HUES48 (cell line): Measurements from ENCODE around the gene SEMA6A.

Experiments
- H3K27ac ChIP-seq: one replicate; pipeline ENCODE4 v1.7.0; 2013; ENCODE audit warnings: low read depth, low read length, inconsistent platforms
- H3K27me3 ChIP-seq: 2 replicates; pipeline ENCODE4 v1.6.1; 2013; ENCODE audit warnings: mild to moderate bottlenecking, low read length; ENCODE audit not compliant: control insufficient read depth, insufficient read depth
- H3K36me3 ChIP-seq: 2 replicates; pipeline ENCODE4 v1.6.1; 2013; ENCODE audit warnings: low read length; ENCODE audit not compliant: control insufficient read depth, insufficient read depth
- H3K4me1 ChIP-seq: 2 replicates; pipeline ENCODE4 v1.6.1; 2013; ENCODE audit warnings: mild to moderate bottlenecking, low read length; ENCODE audit not compliant: control insufficient read depth, insufficient read depth
- H3K4me3 ChIP-seq: 2 replicates; pipeline ENCODE4 v1.5.1; 2013; ENCODE audit warnings: mild to moderate bottlenecking, low read depth, low read length
- H3K9ac ChIP-seq: 2 replicates; pipeline ENCODE4 v1.6.1; 2013; ENCODE audit warnings: mild to moderate bottlenecking, low read depth, low read length, moderate library complexity
- H3K9me3 ChIP-seq: 2 replicates; pipeline ENCODE4 v1.6.1; 2013; ENCODE audit warnings: low read length; ENCODE audit not compliant: control insufficient read depth, insufficient read depth

Gene SEMA6A

GRCh38 chr5:116437922-116438578 is 136.6 kb downstream of the SEMA6A start:
- no peaks in the 10 kb centered on the region for H3K9me3 ChIP-seq
- H3K36me3 ChIP-seq = no peaks in the 10 kb centered on the region
- peaks cover 47% of the 10 kb centered on the region for H3K27me3 ChIP-seq
- no peak overlapping the region for H3K4me3 ChIP-seq
- peak overlapping the region; percentile 25 for H3K27ac ChIP-seq
- peaks cover 25% of the 10 kb centered on the region for H3K4me1 ChIP-seq
- no peak overlapping the region for H3K9ac ChIP-seq

- H3K27ac ChIP-seq = peak overlapping the region; percentile 24
- H3K9me3 ChIP-seq = no peaks in the 10 kb centered on the region
- peaks cover 23% of the 10 kb centered on the region for H3K4me1 ChIP-seq
- H3K36me3 ChIP-seq = no peaks in the 10 kb centered on the region
- no peak overlapping the region for H3K4me3 ChIP-seq
- H3K9ac ChIP-seq = no peak overlapping the region
- H3K27me3 ChIP-seq = peaks cover 47% of the 10 kb centered on the region
Measured at GRCh38 chr5:116437351-116437705, 137.3 kb downstream of the SEMA6A start.

GRCh38 chr5:116436674-116437350 is 137.8 kb downstream of the SEMA6A start:
- Histone ChIP-seq H3K4me1 (peaks cover 23% of the 10 kb centered on the region), H3K27ac (no peak overlapping the region), H3K36me3 (no peaks in the 10 kb centered on the region)

DNA sequence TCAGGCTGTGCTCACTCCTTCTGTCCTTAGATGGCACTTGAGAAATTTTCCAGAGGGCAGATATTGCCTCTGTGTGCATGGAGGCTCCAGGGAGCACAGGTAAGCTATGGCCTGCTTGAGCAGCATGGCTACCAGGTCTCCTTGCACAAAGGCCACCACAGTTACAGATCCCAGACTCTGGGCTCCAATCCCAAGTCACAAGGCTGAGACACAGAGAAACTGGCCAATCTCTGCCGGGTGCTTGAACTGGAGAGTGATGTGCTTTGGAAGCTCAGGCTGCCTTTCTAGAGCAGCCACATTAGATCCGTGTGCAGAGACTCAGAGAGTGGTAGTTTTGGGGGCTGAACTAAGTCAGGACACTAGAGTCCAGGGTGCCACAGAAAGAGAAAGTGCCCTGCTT is 145.7 kb downstream of the SEMA6A start:
- Histone ChIP-seq H3K27ac (no peak overlapping the region), H3K36me3 (no peaks in the 10 kb centered on the region), H3K4me3 (no peak overlapping the region), H3K4me1 (peaks cover 5% of the 10 kb centered on the region; the same call in 1 of the 2 replicates), H3K9ac (no peak overlapping the region), H3K9me3 (no peaks in the 10 kb centered on the region), H3K27me3 (no peaks in the 10 kb centered on the region)

More at GRCh38 chr5:116436674-116437350, 137.8 kb downstream of the SEMA6A start:
- Histone ChIP-seq H3K9ac (no peak overlapping the region), H3K27me3 (peaks cover 47% of the 10 kb centered on the region), H3K9me3 (no peaks in the 10 kb centered on the region), H3K4me3 (no peak overlapping the region)

DNA sequence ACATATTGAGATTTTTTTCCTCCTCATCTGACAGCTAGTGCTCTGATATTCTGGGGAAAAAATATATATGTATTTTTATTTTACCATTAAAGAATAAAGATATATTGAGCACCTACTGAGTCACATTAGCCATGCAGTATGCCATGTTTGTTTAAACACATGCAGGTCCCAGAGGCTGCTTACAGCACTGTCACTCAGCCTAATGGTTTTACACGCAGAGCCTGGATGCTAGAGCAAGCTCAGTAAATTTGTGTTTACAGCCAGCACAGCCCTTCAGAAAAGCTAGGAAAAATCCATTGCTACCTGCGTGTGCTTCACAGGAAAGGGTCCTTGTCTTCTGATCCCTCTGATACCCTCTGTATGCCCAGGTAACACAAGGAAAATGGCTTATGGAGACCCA is 146.2 kb downstream of the SEMA6A start:
- Histone ChIP-seq H3K27me3 (no peaks in the 10 kb centered on the region), H3K4me1 (peaks cover 5% of the 10 kb centered on the region; the same call in 1 of the 2 replicates), H3K27ac (no peak overlapping the region), H3K4me3 (no peak overlapping the region), H3K9ac (no peak overlapping the region), H3K9me3 (no peaks in the 10 kb centered on the region), H3K36me3 (no peaks in the 10 kb centered on the region)

- H3K27me3 ChIP-seq = no peaks in the 10 kb centered on the region
- peaks cover 5% of the 10 kb centered on the region; the same call in 1 of the 2 replicates for H3K4me1 ChIP-seq
- no peaks in the 10 kb centered on the region for H3K36me3 ChIP-seq
- H3K9me3 ChIP-seq = no peaks in the 10 kb centered on the region
- H3K27ac ChIP-seq = no peak overlapping the region
- H3K9ac ChIP-seq = no peak overlapping the region
- no peak overlapping the region for H3K4me3 ChIP-seq
Measured at GRCh38 chr5:116424951-116425350, 149.7 kb downstream of the SEMA6A start.

- Histone ChIP-seq H3K4me3 (no peak overlapping the region), H3K27ac (no peak overlapping the region), H3K27me3 (no peaks in the 10 kb centered on the region), H3K9me3 (no peaks in the 10 kb centered on the region), H3K4me1 (peaks cover 5% of the 10 kb centered on the region; the same call in 1 of the 2 replicates), H3K9ac (no peak overlapping the region), H3K36me3 (no peaks in the 10 kb centered on the region)
Measured at GRCh38 chr5:116424258-116424615, 150.4 kb downstream of the SEMA6A start.

DNA sequence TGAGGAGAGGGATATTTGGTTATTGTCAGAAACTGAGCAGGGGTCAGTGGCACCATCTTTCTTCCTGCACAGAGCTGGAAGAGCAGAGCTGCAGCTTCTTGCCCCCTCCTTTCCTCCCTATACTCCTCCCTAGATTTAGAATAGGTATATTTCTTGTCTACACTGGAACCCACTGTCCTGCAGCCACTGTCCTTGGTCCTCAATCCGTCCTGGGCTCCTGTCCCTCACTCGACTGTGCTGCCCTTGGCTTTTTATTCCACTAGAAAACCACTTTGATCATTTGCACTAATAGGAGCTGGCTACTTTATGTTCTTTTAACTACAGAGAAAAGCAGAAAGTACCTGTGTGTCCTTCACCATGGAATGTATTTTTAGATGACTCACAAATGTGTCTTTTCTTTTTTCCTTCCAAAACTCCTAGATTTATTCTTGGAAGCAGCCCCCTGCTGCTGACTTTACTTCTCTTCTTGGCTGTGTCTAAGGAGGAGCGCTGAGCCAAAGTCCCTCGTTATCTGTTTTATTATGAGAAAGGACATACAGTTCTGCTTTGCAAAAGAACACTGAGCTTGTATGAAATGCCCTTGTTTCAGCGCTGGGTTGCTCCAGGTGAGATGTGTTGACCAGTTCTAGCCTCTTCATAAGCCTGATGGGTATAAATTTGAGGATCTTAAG is 150.9 kb downstream of the SEMA6A start:
- Histone ChIP-seq H3K9ac (no peak overlapping the region), H3K36me3 (no peaks in the 10 kb centered on the region), H3K27ac (no peak overlapping the region), H3K9me3 (no peaks in the 10 kb centered on the region), H3K27me3 (no peaks in the 10 kb centered on the region), H3K4me1 (peaks cover 5% of the 10 kb centered on the region; the same call in 1 of the 2 replicates), H3K4me3 (no peak overlapping the region)

- H3K36me3 ChIP-seq = no peaks in the 10 kb centered on the region
- H3K4me1 ChIP-seq = peaks cover 5% of the 10 kb centered on the region; the same call in 1 of the 2 replicates
- no peak overlapping the region for H3K9ac ChIP-seq
- H3K9me3 ChIP-seq = no peaks in the 10 kb centered on the region
- no peak overlapping the region for H3K27ac ChIP-seq
- H3K4me3 ChIP-seq = no peak overlapping the region
- no peaks in the 10 kb centered on the region for H3K27me3 ChIP-seq
Measured at GRCh38 chr5:116423141-116423540, 151.5 kb downstream of the SEMA6A start.

- H3K4me3 ChIP-seq = no peak overlapping the region
Measured at GRCh38 chr5:116421080-116421629, 153.5 kb downstream of the SEMA6A start.

DNA sequence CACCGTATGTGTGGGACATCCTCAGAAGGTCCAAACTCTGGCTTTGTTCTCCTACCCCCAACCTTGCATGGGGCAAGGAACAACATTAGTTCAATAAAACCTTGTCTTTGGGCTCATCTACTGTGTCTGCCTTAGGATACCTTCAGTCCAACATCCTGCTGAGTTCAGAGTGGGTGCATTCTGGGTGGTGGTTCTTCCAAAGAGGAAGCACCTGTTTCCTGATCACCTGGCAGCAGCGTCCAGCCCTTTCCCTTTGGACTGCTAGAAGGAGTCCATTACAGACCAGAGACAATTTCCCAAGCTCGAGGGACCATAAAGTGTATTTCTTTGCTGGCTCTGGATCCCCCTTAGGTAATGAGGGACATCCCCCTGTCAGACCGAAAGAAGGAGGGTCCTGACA is 154.1 kb downstream of the SEMA6A start:
- H3K4me3 ChIP-seq = no peak overlapping the region
- H3K9ac ChIP-seq = no peak overlapping the region
- H3K27me3 ChIP-seq = no peaks in the 10 kb centered on the region
- peaks cover 5% of the 10 kb centered on the region; the same call in 1 of the 2 replicates for H3K4me1 ChIP-seq
- no peaks in the 10 kb centered on the region for H3K36me3 ChIP-seq
- H3K27ac ChIP-seq = no peak overlapping the region
- no peaks in the 10 kb centered on the region for H3K9me3 ChIP-seq

More at GRCh38 chr5:116421080-116421629, 153.5 kb downstream of the SEMA6A start:
- no peaks in the 10 kb centered on the region for H3K9me3 ChIP-seq
- no peaks in the 10 kb centered on the region for H3K27me3 ChIP-seq
- H3K4me1 ChIP-seq = peaks cover 5% of the 10 kb centered on the region; the same call in 1 of the 2 replicates
- H3K27ac ChIP-seq = no peak overlapping the region
- H3K9ac ChIP-seq = no peak overlapping the region
- no peaks in the 10 kb centered on the region for H3K36me3 ChIP-seq
